HCT116 (cell line): ENCODE results near the gene CORO2B. TPM values are rescaled to one million over a fixed set of nuclear protein-coding genes. Genes with fewer than 3 reads are reported as not detected.

Source experiments
- ATAC-seq: fragments of 200-7000 bp; cut with Tn5 transposase; 2 replicates; pipeline ENCODE4 v1.9.1; 2020; ENCODE audit warnings: mild to moderate bottlenecking, moderate library complexity
- BruUV-seq: library from RNA; stranded (reverse); fragments of 400-500 nt; replicated peaks from 2 replicates; lab custom pipeline; 2021; lab: Mats Ljungman, UMichigan
- CTCF ChIA-PET: fragments of 300-600 bp; sonication (Branson Sonifier 250); formaldehyde crosslinking; loops from one replicate; lab custom pipeline; 2021; ENCODE audit warnings: antibody characterized with exemption; lab: Charles Lee
- POLR2A ChIA-PET: fragments of 300-600, 350-600 bp; sonication (Branson Sonifier 250); formaldehyde crosslinking; loops from one replicate; lab custom pipeline; 2021; ENCODE audit warnings: antibody characterized with exemption; lab: Charles Lee
- RAD21 ChIA-PET, 2 experiments: fragments of 300-600 bp; sonication (Branson Sonifier 250); formaldehyde crosslinking; loops; one replicate each; lab custom pipeline; 2023; ENCODE audit warnings: low total read pairs in 2 of 2; ENCODE audit not compliant: uncharacterized antibody in 2 of 2, unreplicated experiment in 2 of 2, low non-redundant PET in 1 of 2; lab: Charles Lee
- DNase-seq: peaks from one replicate; pipeline ENCODE4 v3.0.0-alpha.2; 2010; ENCODE audit warnings: low read depth, low spot score
- H2AFZ ChIP-seq: fragments of 200-600 bp; shearing (Covaris generic), sonication (generic); 2 replicates; pipeline ENCODE4 v1.6.1; 2017; ENCODE audit warnings: low read depth, mixed run types, mixed read lengths, antibody characterized with exemption, low read length; ENCODE audit not compliant: poor library complexity, severe bottlenecking
- H3K27ac ChIP-seq: 2 replicates; pipeline ENCODE4 v1.5.1; 2012; ENCODE audit warnings: low read depth, low read length
- H3K27me3 ChIP-seq: fragments of 200-600 bp; sonication (generic); 2 replicates; pipeline ENCODE4 v1.6.1; 2016; ENCODE audit warnings: mixed run types, low read length, mixed read lengths; ENCODE audit not compliant: insufficient read depth
- H3K36me3 ChIP-seq, 2 experiments: fragments of 200-500 bp in 1 of 2; fragments of 200-600 bp in 1 of 2; sonication (Bioruptor generic) in 1 of 2; sonication (generic) in 1 of 2; 2 replicates each; pipeline versions ENCODE4 v1.5.1 to v1.6.1; 2014 to 2016; ENCODE audit warnings: low read length in 2 of 2, inconsistent platforms in 1 of 2, mixed read lengths in 1 of 2, mixed run types in 1 of 2; ENCODE audit not compliant: insufficient read depth in 2 of 2, control insufficient read depth in 1 of 2
- H3K4me1 ChIP-seq, 2 experiments: fragments of 200-600 bp in 1 of 2; sonication (generic) in 1 of 2; 2 replicates each; pipeline versions ENCODE4 v1.5.1 to v1.6.1; 2012 to 2017; ENCODE audit warnings: low read length in 2 of 2, inconsistent platforms in 1 of 2, mild to moderate bottlenecking in 1 of 2, mixed read lengths in 1 of 2, mixed run types in 1 of 2, moderate library complexity in 1 of 2; ENCODE audit not compliant: insufficient read depth in 2 of 2, control insufficient read depth in 1 of 2
- H3K4me2 ChIP-seq: fragments of 200-600 bp; sonication (generic); 2 replicates; pipeline ENCODE4 v1.6.1; 2017; ENCODE audit warnings: mixed run types, low read length, mixed read lengths
- H3K4me3 ChIP-seq, 2 experiments: fragments of 200-600 bp in 1 of 2; sonication (generic) in 1 of 2; replicated peaks in 1 of 2; 2 replicates each; pipeline ENCODE4 v1.5.1; 2011 to 2016; ENCODE audit warnings: low read length in 2 of 2, control low read depth in 1 of 2, low read depth in 1 of 2, mild to moderate bottlenecking in 1 of 2, mixed read lengths in 1 of 2, mixed run types in 1 of 2
- H3K79me2 ChIP-seq: fragments of 200-600 bp; sonication (generic); 2 replicates; pipeline ENCODE4 v1.6.1; 2017; ENCODE audit warnings: mild to moderate bottlenecking, mixed run types, low read length, moderate library complexity, mixed read lengths; ENCODE audit not compliant: insufficient read depth
- H3K9ac ChIP-seq: fragments of 200-600 bp; sonication (generic); 2 replicates; pipeline ENCODE4 v1.6.1; 2016; ENCODE audit warnings: low read length, mixed read lengths
- H3K9me2 ChIP-seq: fragments of 200-600 bp; sonication (generic), shearing (Covaris generic); 2 replicates; pipeline ENCODE4 v1.6.1; 2017; ENCODE audit warnings: mixed run types, mild to moderate bottlenecking, moderate library complexity; ENCODE audit not compliant: insufficient read depth
- H3K9me3 ChIP-seq, 2 experiments: fragments of 200-500 bp in 1 of 2; fragments of 200-600 bp in 1 of 2; sonication (Bioruptor generic) in 1 of 2; sonication (generic) in 1 of 2; 2 replicates each; pipeline ENCODE4 v1.6.1; 2014 to 2017; ENCODE audit warnings: low read length in 2 of 2, mixed read lengths in 2 of 2, inconsistent platforms in 1 of 2, low read depth in 1 of 2, mild to moderate bottlenecking in 1 of 2, mixed run types in 1 of 2, moderate library complexity in 1 of 2; ENCODE audit not compliant: control insufficient read depth in 1 of 2, insufficient read depth in 1 of 2
- H4K20me1 ChIP-seq: fragments of 200-600 bp; sonication (generic), shearing (Covaris generic); 2 replicates; pipeline ENCODE4 v1.6.1; 2017; ENCODE audit warnings: mixed run types, mild to moderate bottlenecking, moderate library complexity; ENCODE audit not compliant: insufficient read depth
- CTCF ChIP-seq, 3 experiments: fragments of 200-600 bp in 1 of 3; sonication (generic) in 1 of 3; IDR thresholded peaks in 2 of 3; conservative IDR thresholded peaks in 1 of 3; 2 replicates each; pipeline ENCODE4 v1.5.1; 2012 to 2017; ENCODE audit warnings: low read depth in 2 of 3, low read length in 2 of 3, antibody characterized with exemption in 1 of 3, borderline replicate concordance in 1 of 3, control low read depth in 1 of 3, mild to moderate bottlenecking in 1 of 3, mixed read lengths in 1 of 3, mixed run types in 1 of 3, moderate library complexity in 1 of 3; ENCODE audit not compliant: insufficient read depth in 1 of 3
- EGR1 ChIP-seq: IDR thresholded peaks from 2 replicates; pipeline ENCODE4 v1.6.1; 2012; ENCODE audit warnings: low read depth
- ELF1 ChIP-seq: IDR thresholded peaks from 2 replicates; pipeline ENCODE4 v1.6.1; 2012; ENCODE audit warnings: low read depth, borderline replicate concordance
- POLR2A ChIP-seq: IDR thresholded peaks from 2 replicates; pipeline ENCODE4 v1.7.0; 2011; ENCODE audit warnings: borderline replicate concordance; ENCODE audit not compliant: insufficient read depth, insufficient read length; ENCODE audit errors: extremely low read depth
- POLR2AphosphoS5 ChIP-seq: IDR thresholded peaks from 2 replicates; pipeline ENCODE4 v1.6.1; 2011; ENCODE audit warnings: mild to moderate bottlenecking, low read depth, low read length, moderate library complexity
- SRF ChIP-seq: IDR thresholded peaks from 2 replicates; pipeline ENCODE4 v1.6.1; 2012; ENCODE audit warnings: low read depth
- TCF7L2 ChIP-seq: IDR thresholded peaks from 2 replicates; pipeline ENCODE4 v1.7.0; 2011; ENCODE audit warnings: borderline replicate concordance, inconsistent platforms; ENCODE audit not compliant: insufficient read depth, insufficient read length; ENCODE audit errors: extremely low read depth
- ZFX ChIP-seq: fragments of 450-650 bp; IDR thresholded peaks from 2 replicates; pipeline ENCODE4 v1.6.1; 2017
- ZNF274 ChIP-seq: fragments of 200-500 bp; sonication (Bioruptor generic); IDR thresholded peaks from 2 replicates; pipeline ENCODE4 v1.6.1; 2014; ENCODE audit warnings: mild to moderate bottlenecking, low read depth, low read length, inconsistent platforms
- intact Hi-C: fragments of 100-400 bp; cut with micrococcal nuclease; formaldehyde crosslinking; loops from 2 replicates; pipeline ENCODE4 v1.10.0; 2022
- total RNA-seq: library from RNA; stranded (reverse); gene quantifications from one replicate; pipeline ENCODE4 v1.2.1, GENCODE V29; 2021; ENCODE audit not compliant: unreplicated experiment

The CORO2B gene
- total RNA-seq, 1 experiment from 2014 or later: 2.8 TPM

GRCh38 chr15:68700455-68701123 lies 121.8 kb downstream of the CORO2B start:
- TF ChIP-seq POLR2AphosphoS5 (no peak), ZNF274 (no peak), SRF (no peak), TCF7L2 (no peak), ZFX (no peak), ELF1 (no peak), POLR2A (no peak), EGR1 (no peak), CTCF (IDR thresholded peaks at IDR 0.05 in 2 of 3, conservative IDR thresholded peaks at IDR 0.05 in 1 of 3; ENCODE audit: borderline replicate concordance in 1 of 3, insufficient read depth in 1 of 3, low read depth in 2 of 3, low read length in 2 of 3) (no peak)
- H3K27me3 ChIP-seq: no peaks in the 10 kb centered on the region
- no peaks in the 10 kb centered on the region for H4K20me1 ChIP-seq
- no peak overlapping the region for H3K4me2 ChIP-seq
- H3K9me2 ChIP-seq: no peaks in the 10 kb centered on the region
- no peak overlapping the region for H2AFZ ChIP-seq
- H3K9ac ChIP-seq: no peak overlapping the region
- DNase-seq: no peak
- peaks cover 2 to 7% of the 10 kb centered on the region in 2 experiments; a peak in 3 of 4 replicates for H3K4me1 ChIP-seq
- CTCF ChIA-PET: no interaction called here
- H3K36me3 ChIP-seq: no peaks in the 10 kb centered on the region
- H3K79me2 ChIP-seq: no peaks in the 10 kb centered on the region
- POLR2A ChIA-PET: no interaction called here
- intact Hi-C loops: no loop called here
- RAD21 ChIA-PET: no interaction called here
- BruUV-seq: no TSS peak
- no peaks in the 10 kb centered on the region for H3K9me3 ChIP-seq
- no peak overlapping the region for H3K27ac ChIP-seq
- H3K4me3 ChIP-seq: no peak overlapping the region
- no peak for ATAC-seq
